Measurements from ENCODE around the gene OSBPL8.
"Not testable (repeated sequence)": the region's sequence is repeated elsewhere in the genome, so short reads cannot be mapped to it uniquely, and the experiment has no call there.

Gene OSBPL8

DNA sequence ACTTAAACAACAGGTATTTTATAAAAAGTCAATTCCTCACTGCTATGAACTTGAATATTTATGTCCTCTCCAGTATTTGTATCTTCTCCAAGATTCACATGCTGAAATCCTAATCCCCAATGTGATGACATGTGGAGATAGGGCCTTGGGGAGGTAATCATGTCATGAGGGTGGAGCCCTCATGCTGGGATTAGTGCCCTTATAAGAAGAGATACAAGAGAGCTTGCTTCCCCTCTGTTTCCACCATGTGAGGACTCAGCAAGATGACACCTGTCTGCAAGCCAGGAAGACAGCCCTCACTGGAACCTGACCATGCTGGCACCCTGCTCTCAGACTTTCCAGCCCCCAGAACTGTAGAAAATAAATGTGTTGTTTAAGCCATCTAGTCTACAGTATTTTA is 36.2 kb downstream of the OSBPL8 start:
- no peak for DNase-seq (ENCODE audit: low read depth in 2 of 2)

DNA sequence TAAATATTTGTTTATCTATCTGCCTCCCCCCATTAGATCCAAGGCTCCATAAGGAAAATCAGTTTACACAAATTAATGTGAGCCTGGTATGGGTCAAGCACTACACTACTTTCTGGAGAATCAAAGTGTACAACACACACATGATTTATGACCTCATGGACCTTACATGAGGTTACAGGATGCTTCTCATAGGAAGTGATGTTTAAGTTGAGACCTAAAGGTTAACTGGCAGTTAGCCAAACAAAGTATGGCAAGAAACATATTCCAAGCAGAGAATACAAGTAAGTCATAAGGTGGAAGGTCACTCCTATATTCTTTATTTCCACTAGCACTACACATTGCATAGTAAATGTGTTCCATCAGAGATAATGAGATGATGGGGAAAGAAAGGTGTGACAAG is 39.2 kb downstream of the OSBPL8 start:
- no peak for DNase-seq (ENCODE audit: low read depth in 2 of 2)

DNA sequence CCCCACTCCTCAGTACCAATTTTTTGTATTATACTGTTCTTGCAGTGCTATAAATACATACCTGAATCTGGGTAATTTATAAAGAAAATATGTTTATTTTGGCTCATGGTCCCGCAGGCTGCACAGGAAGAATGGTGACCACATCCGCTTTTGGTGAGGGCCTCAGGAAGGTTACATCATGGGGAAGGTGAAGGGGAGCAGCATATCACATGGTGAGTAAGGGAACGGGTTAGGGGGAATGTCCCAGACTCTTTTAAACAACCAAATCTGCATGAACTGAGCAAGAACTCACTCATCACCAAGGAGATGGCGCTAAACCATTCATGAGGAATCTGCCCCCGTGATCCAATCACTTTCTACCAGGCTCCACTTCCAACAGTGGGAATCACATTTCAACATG is 40.0 kb downstream of the OSBPL8 start:
- no peak for DNase-seq (ENCODE audit: low read depth in 2 of 2)

DNA sequence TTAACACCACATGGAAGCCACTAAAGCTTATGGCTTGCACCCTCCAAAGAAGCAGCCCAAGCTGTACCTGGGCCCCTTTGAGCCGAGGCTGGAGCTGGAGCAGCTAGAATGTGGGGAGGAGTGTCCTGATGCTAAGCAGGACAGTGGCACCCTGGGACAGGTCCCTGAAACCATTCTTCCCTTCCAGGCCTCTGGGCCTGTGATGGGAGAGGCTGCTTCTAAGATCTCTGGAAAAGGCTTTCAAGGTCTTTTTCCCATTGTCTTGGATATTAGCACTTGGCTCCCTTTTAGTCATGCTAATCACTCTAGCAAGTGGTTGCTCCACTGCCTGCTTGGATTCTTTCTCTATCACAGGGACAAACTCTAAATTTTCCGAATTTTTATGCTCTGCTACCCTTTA is 40.9 kb downstream of the OSBPL8 start:
- no peak for DNase-seq (ENCODE audit: low read depth in 2 of 2)

DNA sequence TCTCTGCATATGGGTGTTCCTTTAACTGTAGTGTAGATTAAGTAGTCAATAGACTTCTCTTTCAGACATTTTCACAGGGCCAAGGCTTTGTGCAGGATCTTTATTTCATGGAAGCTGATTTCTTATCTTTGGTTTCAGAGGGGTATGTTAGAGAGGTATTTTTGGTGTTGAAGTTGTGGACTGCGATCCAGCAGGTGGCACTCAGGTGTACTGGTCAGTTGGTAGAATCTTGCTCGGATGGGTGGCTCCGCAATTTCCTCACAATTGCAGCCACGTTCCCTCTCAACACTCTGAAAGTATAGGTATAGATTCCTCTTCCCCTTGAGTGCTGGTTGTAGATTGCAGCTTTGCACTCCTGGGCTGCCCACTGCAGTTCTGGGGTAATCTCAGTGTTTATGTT is 44.3 kb downstream of the OSBPL8 start:
- no peak for DNase-seq (ENCODE audit: low read depth in 2 of 2)

DNA sequence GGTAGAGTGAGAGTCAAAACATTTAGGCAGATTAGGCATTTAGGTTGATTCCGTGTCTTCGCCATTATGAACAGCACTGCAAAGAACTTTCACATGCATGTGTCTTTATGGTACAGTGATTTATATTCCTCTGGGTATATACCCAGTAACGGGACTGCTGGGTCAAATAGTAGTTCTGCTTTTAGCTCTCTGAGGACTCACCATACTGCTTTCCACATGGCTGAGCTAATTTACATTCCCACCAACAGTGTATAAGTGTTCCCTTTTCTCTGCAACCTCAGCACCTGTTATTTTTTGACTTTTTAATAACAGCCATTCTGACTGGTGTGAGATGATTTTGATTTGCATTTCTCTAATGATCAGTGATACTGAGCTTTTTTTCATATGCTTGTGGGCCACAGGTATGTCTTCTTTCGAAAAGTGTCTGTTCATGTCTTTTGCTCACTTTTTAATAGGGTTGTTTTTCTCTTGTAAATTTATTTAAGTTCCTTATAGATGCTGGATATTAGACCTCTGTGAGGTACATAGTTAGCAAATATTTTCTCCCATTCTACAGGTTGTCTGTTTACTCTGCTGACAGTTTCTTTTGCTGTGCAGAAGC is 48.4 kb downstream of the OSBPL8 start:
- not testable (repeated sequence) for DNase-seq (ENCODE audit: low read depth in 2 of 2)

DNA sequence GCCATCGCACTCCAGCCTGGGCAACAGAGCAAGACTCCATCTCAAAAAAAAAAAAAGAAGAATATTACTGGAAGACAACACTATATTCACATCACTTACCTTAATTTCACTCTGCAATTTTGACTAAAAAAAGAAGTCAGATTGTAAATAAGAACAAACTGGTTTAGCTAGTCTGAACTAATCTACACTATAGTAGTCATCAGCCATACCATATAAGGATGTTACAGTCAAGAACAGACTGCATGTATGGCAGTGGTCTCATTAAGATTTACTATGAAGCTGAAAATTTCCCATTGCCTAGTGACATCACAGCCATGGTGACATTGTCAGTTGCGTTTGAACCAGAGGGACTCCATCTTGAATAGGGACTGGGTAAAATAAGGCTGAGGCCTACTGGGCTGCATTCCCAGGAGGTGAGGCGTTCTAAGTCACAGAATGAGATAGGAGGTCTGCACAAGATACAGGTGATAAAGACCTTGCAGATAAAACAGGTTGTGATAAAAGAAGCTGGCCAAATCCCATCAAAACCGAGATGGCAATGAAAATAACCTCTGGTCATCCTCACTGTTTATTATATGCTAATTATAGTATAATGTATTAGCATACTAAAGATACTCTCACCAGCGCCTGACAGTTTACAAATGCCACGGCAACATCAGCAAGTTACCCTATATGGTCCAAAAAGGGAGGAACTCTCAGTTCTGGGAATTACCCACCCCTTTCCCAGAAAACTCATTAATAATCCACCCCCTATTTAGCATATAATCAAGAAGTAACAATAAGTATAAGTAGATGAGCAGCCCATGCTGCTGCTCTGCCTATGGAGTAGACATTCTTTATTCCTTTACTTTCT is 51.2 kb downstream of the OSBPL8 start:
- DNase-seq (ENCODE audit: low read depth in 2 of 2), result no peak

DNA sequence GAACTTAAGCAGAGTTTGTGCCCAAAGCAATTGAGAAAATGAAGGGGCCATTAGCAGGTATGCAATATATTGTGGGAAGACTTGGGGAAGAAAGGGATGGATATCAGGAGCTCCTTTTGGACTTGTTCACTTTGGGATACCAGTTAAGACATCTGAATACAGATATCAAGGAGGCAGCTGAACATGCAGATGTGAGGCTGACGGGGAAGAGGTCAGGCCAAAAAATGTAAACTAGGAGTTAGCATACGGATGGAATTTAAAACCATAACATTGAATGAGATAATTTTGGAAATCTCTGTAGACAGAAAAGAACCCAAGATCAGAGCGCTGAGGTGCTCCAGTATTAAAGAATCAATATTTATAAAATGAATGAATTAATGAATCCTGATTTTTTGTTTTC is 53.4 kb downstream of the OSBPL8 start:
- DNase-seq (ENCODE audit: low read depth in 2 of 2), result no peak

DNA sequence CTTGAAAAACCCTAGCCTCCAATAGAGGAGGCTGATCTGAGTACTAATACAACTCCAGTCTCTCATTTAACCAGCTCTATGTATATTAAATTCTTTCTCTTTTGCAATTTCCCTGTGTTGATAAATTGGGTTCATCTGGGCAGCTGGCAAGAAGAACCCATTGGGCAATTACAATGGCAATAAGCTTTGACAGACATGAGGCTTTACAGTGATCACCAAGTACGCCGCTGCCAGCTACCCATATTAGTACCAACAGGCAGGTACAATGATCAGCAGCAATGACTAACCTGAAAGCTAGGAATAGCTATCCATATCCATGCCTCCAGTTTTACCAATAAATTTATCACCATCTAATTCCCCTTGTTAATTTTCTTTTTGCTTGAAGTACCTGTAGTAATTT is 54.5 kb downstream of the OSBPL8 start:
- no peak for DNase-seq (ENCODE audit: low read depth in 2 of 2)

DNA sequence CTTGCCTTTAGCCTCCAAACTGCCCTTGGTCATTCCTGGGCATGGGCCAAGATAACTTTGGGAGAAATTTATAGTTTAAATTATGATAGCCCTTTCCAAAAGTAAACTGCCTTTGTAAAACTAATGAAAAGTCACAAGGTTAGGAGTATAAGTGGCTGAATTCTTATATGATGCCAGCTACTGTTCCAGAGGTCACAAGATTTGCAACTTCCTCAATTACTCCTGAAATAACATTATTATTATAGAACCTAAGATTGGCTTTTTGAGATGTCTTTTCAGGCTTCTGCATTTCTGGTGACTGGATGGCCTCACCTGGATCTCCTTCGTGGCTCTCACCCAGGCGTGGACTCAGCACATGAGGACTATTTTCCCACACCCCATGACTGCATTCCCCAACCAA is 55.0 kb downstream of the OSBPL8 start:
- DNase-seq (ENCODE audit: low read depth in 2 of 2), result no peak

DNA sequence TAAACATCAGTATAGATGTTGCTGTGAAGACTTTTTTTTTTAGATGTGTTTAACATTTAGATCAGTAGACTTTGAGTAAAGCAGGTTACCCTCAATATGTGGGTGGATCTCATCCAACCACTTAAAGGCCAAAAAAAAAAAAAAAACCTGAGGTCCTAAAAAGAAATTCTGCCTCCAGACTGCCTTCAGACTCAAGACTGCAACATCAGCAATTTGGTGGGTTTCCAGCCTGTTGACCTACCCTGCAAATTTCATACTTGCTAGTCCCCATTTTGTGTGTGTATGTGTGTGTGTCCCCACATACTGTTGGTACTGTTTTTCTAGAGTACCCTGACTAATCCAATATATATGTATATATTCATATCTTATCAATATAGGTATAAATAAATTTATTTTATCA is 55.6 kb downstream of the OSBPL8 start:
- DNase-seq (ENCODE audit: low read depth in 2 of 2), result no peak

DNA sequence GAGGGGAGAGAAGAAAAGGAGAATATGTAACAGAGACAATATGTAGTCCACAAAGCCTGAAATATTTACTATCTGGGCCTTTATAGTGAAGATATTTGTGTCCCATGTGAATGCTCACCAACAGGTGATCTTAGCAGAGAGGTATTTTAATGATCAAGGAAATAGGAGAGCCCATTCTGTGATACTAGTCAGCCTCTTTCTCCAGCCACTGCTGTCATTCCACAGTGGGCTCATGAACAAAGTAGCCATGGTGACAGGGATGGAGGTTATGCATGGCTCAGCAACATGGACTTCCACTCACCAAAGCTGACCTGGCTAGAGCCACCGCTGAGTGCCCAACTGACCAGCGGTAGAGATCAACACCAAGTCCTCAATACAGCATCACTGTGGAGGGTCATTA is 58.2 kb downstream of the OSBPL8 start:
- DNase-seq (ENCODE audit: low read depth in 2 of 2), result no peak

DNA sequence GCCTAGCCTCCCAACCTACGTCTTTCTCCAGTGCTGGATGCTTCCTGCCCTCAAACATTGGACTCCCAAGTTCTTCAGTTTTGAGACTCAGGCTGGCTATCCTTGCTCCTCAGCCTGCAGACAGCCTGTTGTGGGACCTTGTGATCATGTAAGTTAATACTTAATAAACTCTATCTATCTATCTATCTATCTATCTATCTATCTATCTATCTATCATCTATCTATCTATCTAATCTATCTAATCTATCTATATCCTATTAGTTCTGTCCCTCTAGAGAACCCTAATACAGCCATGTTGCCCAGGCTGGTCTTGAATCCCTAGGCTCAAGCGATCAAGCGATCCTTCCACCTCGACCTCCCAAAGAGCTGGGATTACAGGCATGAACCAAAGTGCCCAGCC is 60.4 kb downstream of the OSBPL8 start:
- not testable (repeated sequence) for DNase-seq (ENCODE audit: low read depth in 2 of 2)

DNA sequence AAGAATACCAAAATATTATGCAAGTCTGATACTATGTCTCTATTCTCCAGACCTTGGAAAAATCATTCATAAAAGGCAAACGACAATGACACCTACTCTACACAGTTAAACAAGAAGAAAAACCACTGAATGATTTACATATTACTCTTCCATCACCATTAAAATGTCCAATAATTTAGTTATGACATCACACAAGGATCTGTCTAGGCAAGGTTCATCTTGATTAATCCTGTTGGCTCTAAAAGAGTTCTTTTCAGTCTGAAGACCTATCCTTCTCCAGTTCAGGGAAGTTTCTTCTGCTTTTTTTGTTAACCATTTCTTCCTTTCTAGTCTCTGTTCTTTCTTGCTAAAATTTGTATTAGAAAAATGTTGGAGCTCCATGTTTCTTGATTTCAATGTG is 64.0 kb downstream of the OSBPL8 start:
- DNase-seq (ENCODE audit: low read depth in 2 of 2), result no peak

DNA sequence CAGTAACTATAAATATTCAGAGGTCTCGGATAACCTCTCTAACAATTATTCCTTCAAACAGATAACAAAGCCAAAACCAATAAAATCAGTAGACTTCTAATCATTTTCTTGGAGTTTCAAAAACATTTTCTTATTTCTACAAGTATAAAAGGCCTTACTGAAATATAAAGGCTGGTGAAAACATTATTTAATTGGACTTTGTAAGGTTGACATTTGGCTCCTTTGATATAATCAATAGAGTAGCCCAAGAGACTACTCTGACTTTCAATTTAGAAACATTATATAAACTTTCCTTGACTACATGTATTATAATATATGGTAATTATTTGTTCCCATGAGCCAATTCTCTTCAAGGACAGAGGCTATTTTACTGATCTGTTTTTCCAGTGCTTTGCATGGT is 68.3 kb downstream of the OSBPL8 start:
- no peak for DNase-seq (ENCODE audit: low read depth in 2 of 2)

DNA sequence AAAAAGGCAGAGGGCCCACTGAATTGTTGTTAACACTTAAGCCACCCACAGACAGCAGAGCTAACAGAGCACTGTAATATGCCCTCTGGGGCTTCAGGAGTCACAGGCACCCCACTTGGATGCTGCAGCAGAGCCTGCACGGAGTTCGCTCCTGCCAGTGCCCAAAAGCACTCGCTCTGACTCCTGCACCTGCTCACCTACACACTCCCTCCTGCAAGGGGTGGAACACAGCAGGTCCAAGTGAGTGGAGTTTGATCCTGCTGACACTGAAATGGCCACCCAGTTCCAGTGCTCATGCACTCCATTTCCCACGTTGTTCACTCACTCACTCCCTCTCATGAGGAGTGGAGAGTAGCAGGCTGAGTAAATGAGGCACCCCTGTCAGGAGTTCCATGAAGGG is 68.8 kb downstream of the OSBPL8 start:
- no peak for DNase-seq (ENCODE audit: low read depth in 2 of 2)

DNA sequence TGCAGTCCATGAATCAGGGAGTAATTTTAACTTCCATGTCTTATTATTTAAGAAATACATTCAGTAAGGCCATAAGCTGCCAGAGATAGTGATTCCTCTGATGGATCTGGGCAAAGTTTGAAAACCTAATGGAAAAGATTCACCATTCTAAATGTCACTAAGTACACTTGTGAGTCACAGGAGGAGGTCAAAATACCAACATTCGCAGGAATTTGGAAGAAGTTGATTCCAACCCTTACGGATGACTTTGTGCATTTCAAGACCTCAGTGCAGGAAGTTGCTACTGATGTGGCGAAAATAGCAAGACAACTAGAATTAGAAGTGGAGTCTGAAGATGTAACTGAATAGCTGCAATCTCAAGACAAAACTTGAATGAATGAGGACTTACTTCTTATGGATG is 69.8 kb downstream of the OSBPL8 start:
- no peak for DNase-seq (ENCODE audit: low read depth in 2 of 2)

DNA sequence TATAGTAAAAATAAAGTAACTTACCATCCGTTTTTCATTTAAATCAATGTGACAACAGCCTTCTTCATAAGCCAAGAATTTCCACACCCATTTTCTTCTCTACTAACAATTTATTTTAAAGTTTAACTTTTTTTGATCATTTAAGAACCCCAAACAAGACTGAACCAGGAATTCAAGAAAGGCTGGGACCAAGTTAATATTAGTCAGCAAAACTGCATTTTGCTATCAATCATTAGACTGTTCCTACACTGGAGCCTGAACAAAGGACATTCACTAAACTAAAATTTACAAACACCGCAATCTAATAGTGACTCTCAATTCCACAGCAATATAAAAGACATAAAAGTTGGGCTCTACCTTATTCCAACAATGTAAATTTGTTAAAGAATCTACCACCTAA is 73.6 kb downstream of the OSBPL8 start:
- no peak for DNase-seq (ENCODE audit: low read depth in 2 of 2)

DNA sequence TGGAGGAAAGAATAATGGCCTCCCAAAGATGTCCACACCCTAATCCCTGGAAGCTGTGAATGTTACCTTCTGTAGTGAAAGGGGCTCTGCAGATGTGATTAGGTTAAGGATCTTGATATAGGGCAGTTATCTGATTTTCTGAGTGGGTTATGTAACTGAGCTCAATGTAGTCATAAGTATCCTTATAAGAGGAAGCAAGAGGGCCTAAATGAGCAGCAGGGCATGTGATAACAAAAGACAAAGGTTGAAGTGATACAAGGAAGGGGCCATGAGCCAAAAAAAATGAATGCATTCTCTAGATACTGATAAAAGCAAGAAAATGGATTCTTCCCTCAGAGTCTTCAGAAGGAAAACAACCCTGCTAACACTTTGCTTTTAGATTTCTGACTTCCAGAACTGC is 78.8 kb downstream of the OSBPL8 start:
- DNase-seq (ENCODE audit: low read depth in 2 of 2), result no peak

DNA sequence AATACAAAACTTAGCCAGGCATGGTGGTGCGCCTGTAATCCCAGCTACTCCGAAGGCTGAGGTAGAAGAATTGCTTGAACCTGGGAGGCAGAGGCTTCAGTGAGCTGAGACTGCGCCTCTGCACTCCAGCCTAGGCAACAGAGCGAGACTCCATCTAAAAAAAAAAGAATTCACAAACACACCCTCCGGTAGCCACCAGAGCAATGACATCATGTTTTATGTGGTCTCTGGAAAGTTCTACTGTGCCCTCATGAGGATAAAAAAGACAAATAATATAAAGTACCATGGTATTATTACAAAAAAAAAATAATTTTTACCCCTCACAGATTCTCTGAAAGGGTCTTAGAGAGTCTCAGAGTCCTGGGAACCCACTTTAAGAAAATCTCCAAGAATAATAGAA is 81.5 kb downstream of the OSBPL8 start:
- no peak for DNase-seq (ENCODE audit: low read depth in 2 of 2)

DNA sequence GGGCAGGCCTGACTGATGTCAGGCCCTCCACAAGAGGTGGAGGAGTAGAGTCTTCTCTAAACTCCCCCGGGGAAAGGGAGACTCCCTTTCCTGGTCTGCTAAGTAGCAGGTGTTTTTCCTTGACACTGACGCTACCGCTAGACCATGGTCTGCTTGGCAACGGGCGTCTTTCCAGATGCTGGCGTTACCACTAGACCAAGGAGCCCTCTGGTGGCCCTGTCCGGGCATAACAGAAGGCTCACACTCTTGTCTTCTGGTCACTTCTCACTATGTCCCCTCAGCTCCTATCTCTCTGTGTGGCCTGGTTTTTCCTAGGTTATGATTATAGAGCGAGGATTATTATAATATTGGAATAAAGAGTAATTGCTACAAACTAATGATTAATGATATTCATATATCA is 86.7 kb downstream of the OSBPL8 start:
- not testable (repeated sequence) for DNase-seq (ENCODE audit: low read depth in 2 of 2)

DNA sequence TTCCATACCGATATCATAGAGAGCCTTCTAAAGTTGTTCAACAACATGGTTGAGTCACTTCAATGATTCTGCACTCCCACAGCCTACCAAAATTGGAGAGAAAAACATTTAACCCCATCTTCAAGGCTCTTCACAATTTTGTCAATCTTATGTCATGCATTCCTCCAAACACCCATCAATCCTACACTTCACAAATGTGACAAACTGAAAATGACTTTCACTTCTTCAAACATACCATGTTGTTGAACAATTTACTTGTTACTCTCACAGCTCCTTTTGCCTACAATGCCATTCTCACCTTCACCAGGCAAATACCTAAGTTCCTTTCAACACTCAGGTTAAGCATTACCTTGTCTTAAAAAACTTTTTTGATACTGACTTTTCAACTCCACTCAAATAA is 88.0 kb downstream of the OSBPL8 start:
- DNase-seq (ENCODE audit: low read depth in 2 of 2), result no peak

DNA sequence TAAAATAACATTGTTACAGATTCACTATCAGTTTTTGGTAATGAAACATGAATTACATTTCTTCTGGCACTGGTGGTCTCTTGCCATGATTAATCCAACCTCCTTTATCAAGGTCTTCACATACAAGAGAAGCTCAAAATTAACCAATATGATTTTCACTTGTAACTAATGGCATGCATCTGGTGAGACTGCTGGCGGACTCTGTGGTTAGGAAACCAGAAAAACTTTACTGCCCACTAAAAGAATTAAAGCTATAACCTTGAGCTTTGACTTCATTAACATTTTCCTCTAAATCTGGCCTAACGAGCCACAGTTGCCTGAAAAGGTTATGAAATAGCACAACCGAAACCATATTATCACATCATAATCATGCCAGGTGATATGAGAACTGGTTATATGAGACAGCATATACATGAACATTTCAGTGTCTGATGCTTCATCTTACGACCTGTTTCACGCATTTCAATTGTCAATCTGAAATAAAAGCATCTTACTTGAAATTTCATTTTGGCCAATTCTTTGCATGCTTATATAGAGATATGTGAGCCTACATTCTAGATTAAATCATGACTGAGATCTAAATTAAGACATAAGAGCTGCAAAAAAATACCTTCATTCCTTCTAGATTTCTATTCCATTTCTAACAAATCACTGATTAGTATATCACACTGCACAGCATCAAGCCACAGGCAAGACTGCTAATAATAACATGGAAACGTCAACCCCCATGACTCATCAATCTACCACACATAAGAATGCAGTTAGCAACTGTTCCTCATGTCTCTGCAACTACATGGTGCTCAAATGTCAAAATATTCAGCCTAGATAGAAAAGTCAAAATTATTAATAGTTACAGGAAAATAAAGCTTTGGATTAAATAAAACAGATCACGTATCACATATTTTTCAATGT is 89.3 kb downstream of the OSBPL8 start:
- DNase-seq (ENCODE audit: low read depth in 2 of 2), result peak; percentile 77 to 81

All from fibroblast of skin of left quadriceps (primary cell).